H1 (cell line): ENCODE data around the gene CYB561. TPM values are rescaled to one million over a fixed set of nuclear protein-coding genes. Genes with fewer than 3 reads are reported as not detected.

Experiments
- CTCF ChIA-PET: fragments of 300-600 bp; sonication (Branson Sonifier 250); formaldehyde crosslinking; loops from one replicate; lab custom pipeline; 2021; ENCODE audit not compliant: partially characterized antibody; lab: Charles Lee
- POLR2A ChIA-PET: fragments of 300-600 bp; sonication (Branson Sonifier 250); formaldehyde crosslinking; loops from one replicate; lab custom pipeline; 2021; ENCODE audit warnings: inconsistent platforms; ENCODE audit not compliant: partially characterized antibody; lab: Charles Lee
- DNase-seq, 2 experiments: peaks; one replicate each; pipeline versions ENCODE4 v3.0.0 to v3.0.0-alpha.2; 2010 to 2022; ENCODE audit warnings: low spot score in 2 of 2, low read depth in 1 of 2, mixed read lengths in 1 of 2
- FAIRE-seq: peaks from 2 replicates; lab custom pipeline; 2011; peaks lifted over from hg19 to GRCh38; lab: Jason Lieb, UNC
- H2AFZ ChIP-seq: 2 replicates; pipeline ENCODE4 v1.8.1; 2012; ENCODE audit warnings: low read length, inconsistent platforms
- H2AK5ac ChIP-seq: 2 replicates; pipeline ENCODE4 v1.6.1; 2013; ENCODE audit warnings: low read depth, low read length
- H2BK120ac ChIP-seq: replicated peaks from 2 replicates; pipeline ENCODE3; 2013; ENCODE audit warnings: low read depth, low read length, inconsistent platforms
- H2BK12ac ChIP-seq: 2 replicates; pipeline ENCODE4 v1.6.1; 2013; ENCODE audit warnings: low read depth, low read length
- H2BK15ac ChIP-seq: 2 replicates; pipeline ENCODE4 v1.6.1; 2013; ENCODE audit warnings: low read length
- H2BK20ac ChIP-seq: 2 replicates; pipeline ENCODE4 v1.6.1; 2013; ENCODE audit warnings: low read length
- H2BK5ac ChIP-seq: 2 replicates; pipeline ENCODE4 v1.6.1; 2013; ENCODE audit warnings: low read depth, low read length
- H3K14ac ChIP-seq: 2 replicates; pipeline ENCODE4 v1.6.1; 2013; ENCODE audit warnings: inconsistent platforms; ENCODE audit not compliant: insufficient read length
- H3K18ac ChIP-seq: 2 replicates; pipeline ENCODE4 v1.6.1; 2013; ENCODE audit warnings: low read length; ENCODE audit errors: extremely low read depth
- H3K23ac ChIP-seq: 2 replicates; pipeline ENCODE4 v1.6.1; 2013; ENCODE audit warnings: inconsistent platforms; ENCODE audit not compliant: insufficient read length
- H3K23me2 ChIP-seq: 2 replicates; pipeline ENCODE4 v1.6.1; 2013; ENCODE audit warnings: low read depth, low read length
- H3K27ac ChIP-seq: 2 replicates; pipeline ENCODE4 v1.6.1; 2011; ENCODE audit warnings: low read depth, low read length, inconsistent platforms
- H3K27me3 ChIP-seq, 4 experiments: replicated peaks in 1 of 4; 1 replicate in 1 of 4; 2 replicates in 3 of 4; pipeline versions ENCODE4 v1.6.1 to v1.8.1; 2011 to 2013; ENCODE audit warnings: low read length in 3 of 4, mild to moderate bottlenecking in 3 of 4, inconsistent platforms in 2 of 4, mixed read lengths in 2 of 4, moderate library complexity in 1 of 4; ENCODE audit not compliant: control insufficient read depth in 3 of 4, insufficient read depth in 3 of 4; ENCODE audit errors: extremely low read depth in 1 of 4
- H3K36me3 ChIP-seq, 4 experiments: 2 replicates each; pipeline versions ENCODE4 v1.6.1 to v1.8.1; 2011 to 2013; ENCODE audit warnings: mild to moderate bottlenecking in 4 of 4, low read length in 3 of 4, moderate library complexity in 2 of 4, control low read depth in 1 of 4, inconsistent platforms in 1 of 4; ENCODE audit not compliant: insufficient read depth in 4 of 4, control insufficient read depth in 2 of 4
- H3K4ac ChIP-seq: replicated peaks from 2 replicates; pipeline ENCODE3; 2013; ENCODE audit warnings: low read length, low read depth, mixed read lengths, inconsistent platforms; ENCODE audit not compliant: insufficient read length
- H3K4me1 ChIP-seq, 4 experiments: replicated peaks in 1 of 4; 1 replicate in 1 of 4; 2 replicates in 3 of 4; pipeline versions ENCODE4 v1.6.1 to v1.8.1; 2011 to 2013; ENCODE audit warnings: low read length in 3 of 4, inconsistent platforms in 2 of 4, mixed read lengths in 1 of 4; ENCODE audit not compliant: insufficient read depth in 4 of 4, control insufficient read depth in 3 of 4
- H3K4me2 ChIP-seq, 2 experiments: 2 replicates each; pipeline versions ENCODE4 v1.6.1 to v1.8.1; 2011 to 2013; ENCODE audit warnings: low read depth in 2 of 2, low read length in 2 of 2, control low read depth in 1 of 2, inconsistent platforms in 1 of 2, mild to moderate bottlenecking in 1 of 2; ENCODE audit not compliant: insufficient read depth in 1 of 2
- H3K4me3 ChIP-seq, 4 experiments: fragments of 200-600, 300-600 bp in 1 of 4; sonication (generic), shearing (Covaris generic), sonication (Bioruptor Twin) in 1 of 4; 2 replicates each; pipeline versions ENCODE4 v1.5.1 to v1.8.1; 2011 to 2016; ENCODE audit warnings: low read length in 4 of 4, low read depth in 3 of 4, control low read depth in 2 of 4, inconsistent platforms in 2 of 4, mild to moderate bottlenecking in 2 of 4, mixed read lengths in 1 of 4, moderate library complexity in 1 of 4; ENCODE audit not compliant: insufficient read depth in 2 of 4; ENCODE audit errors: extremely low read depth in 1 of 4
- H3K56ac ChIP-seq: replicated peaks from 2 replicates; pipeline ENCODE3; 2013; ENCODE audit warnings: low read depth, mild to moderate bottlenecking, mixed read lengths, low read length, inconsistent platforms; ENCODE audit not compliant: insufficient read length
- H3K79me1 ChIP-seq: 2 replicates; pipeline ENCODE4 v1.6.1; 2013; ENCODE audit warnings: low read depth, low read length, control low read depth
- H3K79me2 ChIP-seq, 2 experiments: 2 replicates each; pipeline versions ENCODE4 v1.6.1 to v1.8.1; 2012 to 2013; ENCODE audit warnings: low read length in 2 of 2, mild to moderate bottlenecking in 2 of 2, inconsistent platforms in 1 of 2; ENCODE audit not compliant: insufficient read depth in 2 of 2, control insufficient read depth in 1 of 2
- H3K9ac ChIP-seq, 4 experiments: replicated peaks in 1 of 4; 1 replicate in 1 of 4; 2 replicates in 3 of 4; pipeline versions ENCODE4 v1.6.1 to v1.8.1; 2011 to 2013; ENCODE audit warnings: low read depth in 3 of 4, low read length in 3 of 4, control low read depth in 2 of 4, mild to moderate bottlenecking in 2 of 4, moderate library complexity in 2 of 4, inconsistent platforms in 1 of 4; ENCODE audit errors: extremely low read depth in 1 of 4
- H3K9me3 ChIP-seq, 2 experiments: 2 replicates each; pipeline versions ENCODE4 v1.6.1 to v1.8.1; 2012 to 2013; ENCODE audit warnings: mild to moderate bottlenecking in 2 of 2, moderate library complexity in 2 of 2, control low read depth in 1 of 2, inconsistent platforms in 1 of 2, low read depth in 1 of 2, low read length in 1 of 2, mixed read lengths in 1 of 2; ENCODE audit not compliant: insufficient read depth in 2 of 2
- H4K20me1 ChIP-seq, 2 experiments: replicated peaks in 1 of 2; 2 replicates each; pipeline versions ENCODE3 to v1.8.1; 2011 to 2013; ENCODE audit warnings: inconsistent platforms in 2 of 2, low read length in 2 of 2, mild to moderate bottlenecking in 1 of 2; ENCODE audit not compliant: insufficient read depth in 2 of 2, control insufficient read depth in 1 of 2
- H4K5ac ChIP-seq: 2 replicates; pipeline ENCODE4 v1.6.1; 2013; ENCODE audit warnings: low read length, low read depth, mixed read lengths, inconsistent platforms; ENCODE audit not compliant: insufficient read length
- H4K8ac ChIP-seq: 2 replicates; pipeline ENCODE4 v1.8.0; 2013; ENCODE audit warnings: mild to moderate bottlenecking, moderate library complexity, low read length, inconsistent platforms; ENCODE audit not compliant: insufficient read depth; ENCODE audit errors: extremely low read depth
- H4K91ac ChIP-seq: replicated peaks from 2 replicates; pipeline ENCODE3; 2013; ENCODE audit warnings: low read length, mixed read lengths, inconsistent platforms; ENCODE audit not compliant: insufficient read length
- CBX5 ChIP-seq: fragments of 300-800, 300-1000 bp; sonication (generic); IDR thresholded peaks from 2 replicates; pipeline ENCODE4 v1.7.1; 2016; ENCODE audit warnings: antibody characterized with exemption, low read length, low read depth
- FOSL1 ChIP-seq: IDR thresholded peaks from 2 replicates; pipeline ENCODE4 v1.6.1; 2011; ENCODE audit warnings: mild to moderate bottlenecking, low read depth, low read length, moderate library complexity; ENCODE audit not compliant: insufficient read depth
- NANOG ChIP-seq: IDR thresholded peaks from 2 replicates; pipeline ENCODE4 v1.6.1; 2011; ENCODE audit warnings: low read length, low read depth, mild to moderate bottlenecking, inconsistent platforms; ENCODE audit not compliant: insufficient read depth, poor library complexity, severe bottlenecking
- RFX5 ChIP-seq: IDR thresholded peaks from 2 replicates; pipeline ENCODE4 v1.6.1; 2011; ENCODE audit warnings: low read depth, low read length, improper control_type of control experiment, borderline replicate concordance
- RNF2 ChIP-seq: fragments of 200-900, 300-1000 bp; sonication (generic); IDR thresholded peaks from 2 replicates; pipeline ENCODE4 v1.7.1; 2016; ENCODE audit warnings: borderline replicate concordance, low read depth, mild to moderate bottlenecking, antibody characterized with exemption, low read length; ENCODE audit not compliant: poor library complexity, severe bottlenecking; ENCODE audit errors: missing control alignments
- SAP30 ChIP-seq: fragments of 300-600 bp; sonication (generic); IDR thresholded peaks from 2 replicates; pipeline ENCODE4 v1.7.1; 2012; ENCODE audit warnings: low read length, moderate library complexity, mild to moderate bottlenecking, inconsistent platforms; ENCODE audit not compliant: insufficient read depth, insufficient replicate concordance
- TAF7 ChIP-seq: optimal IDR thresholded peaks from 2 replicates; pipeline ENCODE3; 2011; ENCODE audit warnings: low read depth, mild to moderate bottlenecking, inconsistent platforms, low read length, moderate library complexity, borderline replicate concordance
- TEAD4 ChIP-seq: IDR thresholded peaks from 2 replicates; pipeline ENCODE4 v1.6.1; 2012; ENCODE audit warnings: low read depth, low read length, inconsistent platforms, mixed read lengths
- ZNF274 ChIP-seq: IDR thresholded peaks from 2 replicates; pipeline ENCODE4 v1.7.0; 2012; ENCODE audit warnings: low read length, borderline replicate concordance; ENCODE audit errors: extremely low read depth
- WGBS, 2 experiments: shearing (Covaris generic) in 1 of 2; methylation state at CpG; one replicate each; pipeline versions ENCODE4 v1.1.6 to v1.1.7; 2013 to 2015; ENCODE audit warnings: low lambda C conversion rate in 2 of 2, mixed read lengths in 2 of 2, inconsistent platforms in 1 of 2, low coverage in 1 of 2, missing lambda C conversion rate in 1 of 2; ENCODE audit not compliant: insufficient replicate concordance in 2 of 2, insufficient coverage in 1 of 2, insufficient read length in 1 of 2; ENCODE audit errors: extremely low coverage in 1 of 2, missing lambda C conversion rate in 1 of 2; 5-methylcytosine and 5-hydroxymethylcytosine counted together
- polyA plus RNA-seq, 7 experiments: library from polyadenylated mRNA; depleted of rRNA in 3 of 7; stranded (reverse) in 5 of 7; unstranded in 2 of 7; fragments of >200 nt in 5 of 7; fragments of 200-250 nt in 2 of 7; gene quantifications; 1 replicate in 5 of 7; 2 replicates in 1 of 7; 4 replicates in 1 of 7; pipeline versions ENCODE4 v1.2.1 to v1.2.3, GENCODE V29; 2011 to 2013; ENCODE audit warnings: missing spikeins in 2 of 7, mixed read lengths in 2 of 7
- total RNA-seq: library from RNA; stranded (reverse); fragmentation: NEBNext Ultra II Directional; extraction: Animal tissue kit (Norgen Biotek cat#: 25700); gene quantifications from 2 replicates; pipeline ENCODE4 v1.2.1, GENCODE V29; 2021

The CYB561 gene
- total and polyA plus RNA-seq, 2 of the 8 experiments (the other 6 are each of a cell fraction or from before 2014, with no cell fraction given) = 19.7 to 23.4 TPM

- Histone ChIP-seq H2BK12ac (no peak overlapping the region), H2BK120ac (no peak overlapping the region), H3K79me2 (no peaks in the 10 kb centered on the region), H3K79me1 (no peaks in the 10 kb centered on the region), H3K9me3 (no peaks in the 10 kb centered on the region), H4K8ac (no peak overlapping the region), H4K5ac (no peak overlapping the region), H2BK20ac (no peak overlapping the region), H3K27ac (no peak overlapping the region), H4K20me1 (peaks cover 0 to 2% of the 10 kb centered on the region in 2 experiments), H3K9ac (no peak overlapping the region), H4K91ac (no peak overlapping the region), H2AK5ac (no peak overlapping the region), H2BK5ac (no peak overlapping the region), H3K18ac (no peak overlapping the region), H3K23me2 (no peaks in the 10 kb centered on the region), H3K4me2 (no peak overlapping the region), H2BK15ac (no peak overlapping the region), H3K56ac (no peak overlapping the region), H2AFZ (no peak overlapping the region), H3K27me3 (peaks cover 0 to 4% (median 0%) of the 10 kb centered on the region in 4 experiments; a peak in 1 of 7 replicates), H3K23ac (no peak overlapping the region), H3K4me1 (peaks cover 0 to 4% (median 2%) of the 10 kb centered on the region in 4 experiments; a peak in 2 of 7 replicates), H3K14ac (no peak overlapping the region), H3K4me3 (no peak overlapping the region), H3K4ac (no peak overlapping the region), H3K36me3 (no peaks in the 10 kb centered on the region)
- DNase-seq = no peak
- no peak for FAIRE-seq
- TF ChIP-seq NANOG = no peak
- no peak for TF ChIP-seq ZNF274
- no peak for TF ChIP-seq TAF7
- TF ChIP-seq CBX5 = no peak
- TF ChIP-seq RNF2 = no peak
- TF ChIP-seq SAP30 = no peak
- no peak for TF ChIP-seq RFX5
- TF ChIP-seq FOSL1 = no peak
- no peak for TF ChIP-seq TEAD4
- 98% methylated on average over 6 of the region's 6 CpGs; no CpG with 5 or more reads in 1 of the 2 experiments for WGBS, 2 experiments
- ChIA-PET CTCF (interaction anchor here (0.9 to 7.2 kb wide), 4 partner anchors 10 to 67 kb away, joined by 3 to 66 read pairs (median 3); partner anchors contain the start of gene ACE), POLR2A (interaction anchor here (1.1 kb wide), 1 partner anchor 15 kb away, joined by 3 read pairs; no protein-coding TSS in a partner anchor)
Measured at GRCh38 chr17:63492940-63493339, 46.8 kb upstream of the CYB561 start.
